ENCODE data around the gene OR2AT4.

GRCh38 chr11:75142714-75143419 is 46.2 kb upstream of the OR2AT4 start:
- TF ChIP-seq POLR2A (IDR thresholded peaks at IDR 0.05; ENCODE audit: low read depth, low read length): no peak
- TF ChIP-seq CTCF (conservative IDR thresholded peaks at IDR 0.05; ENCODE audit: low read depth, low read length): no peak
- TF ChIP-seq MAFK (IDR thresholded peaks at IDR 0.05; ENCODE audit: low read depth, low read length): no peak
- no peak for TF ChIP-seq RCOR1 (IDR thresholded peaks at IDR 0.05; ENCODE audit: insufficient replicate concordance, low read length)
- TF ChIP-seq ELK1 (IDR thresholded peaks at IDR 0.05; ENCODE audit: borderline replicate concordance, low read depth, low read length): no peak
- TF ChIP-seq RFX5 (IDR thresholded peaks at IDR 0.05; ENCODE audit: low read depth, low read length): no peak
- TF ChIP-seq CEBPB (IDR thresholded peaks at IDR 0.05; ENCODE audit: low read depth, low read length): no peak
- TF ChIP-seq FOS (IDR thresholded peaks at IDR 0.05; ENCODE audit: low read depth, low read length): peak; percentile 65
- TF ChIP-seq SMC3 (IDR thresholded peaks at IDR 0.05; ENCODE audit: low read depth, low read length): peak; percentile 13; the same call in 1 of the 2 replicates
- 0 out of 2 replicates have a peak, but pooled peaks have one; percentile 56 for TF ChIP-seq BHLHE40 (IDR thresholded peaks at IDR 0.05; ENCODE audit: low read depth, low read length)

Measured in IMR-90 (cell line).